LNCaP clone FGC (cell line): ENCODE results near the gene C1QBP.
A peak's percentile ranks its signal among the peaks of the same experiment; 100 is the strongest.

ENCODE experiments used
- DNase-seq: peaks from one replicate; pipeline ENCODE4 v3.0.0-alpha.2; 2011; ENCODE audit warnings: low read depth
- H3K4me3 ChIP-seq: 2 replicates; pipeline ENCODE4 v1.5.1; 2011; ENCODE audit warnings: mild to moderate bottlenecking, low read depth, low read length, control low read depth
- TF ChIP-seq, protein P1 (sequence below): IDR thresholded peaks from 2 replicates; pipeline ENCODE4 v1.5.1; 2012; ENCODE audit warnings: mild to moderate bottlenecking; ENCODE audit not compliant: control insufficient read depth, insufficient read depth; ENCODE audit errors: extremely low read depth

Gene C1QBP

DNA sequence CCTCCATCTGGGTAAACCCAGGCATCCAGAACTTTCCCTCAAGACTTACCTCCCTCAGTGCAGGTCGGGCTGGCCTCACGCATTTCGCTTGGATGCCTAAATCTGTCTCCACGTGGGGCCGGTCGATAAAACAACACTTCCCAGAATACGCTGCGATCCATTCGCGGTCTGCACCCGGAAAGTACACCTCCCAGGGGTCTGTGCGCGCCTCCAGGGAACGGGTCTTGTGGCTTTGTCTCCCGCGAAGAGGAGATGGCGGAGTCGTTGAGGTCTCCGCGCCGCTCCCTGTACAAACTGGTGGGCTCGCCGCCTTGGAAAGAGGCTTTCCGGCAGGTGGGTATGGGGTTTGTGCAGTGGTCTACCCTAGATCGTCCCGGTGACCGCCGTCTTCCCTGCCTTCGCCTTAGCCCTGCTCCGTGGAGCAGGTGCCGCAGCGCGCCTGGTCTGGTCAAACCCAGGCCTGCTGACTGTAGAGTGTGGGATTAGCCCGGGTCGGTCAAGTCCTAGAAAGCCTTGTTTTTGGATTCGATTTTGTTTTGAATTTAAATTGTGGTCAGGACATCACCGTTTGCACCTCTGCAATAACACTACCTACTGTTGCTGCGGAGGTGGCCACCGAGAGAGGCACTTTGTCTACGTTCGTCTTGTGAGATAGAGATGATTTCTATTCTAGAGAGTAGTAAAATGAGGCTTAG is 18.8 kb downstream of the C1QBP start, which contains the start of gene RPAIN:
RPAIN (plus strand) TSS at position 224 of the 695 bp plus-strand sequence; CDS start at position 253, 29 bp downstream.
- DNase-seq = no peak
- TF ChIP-seq, protein P1, sequence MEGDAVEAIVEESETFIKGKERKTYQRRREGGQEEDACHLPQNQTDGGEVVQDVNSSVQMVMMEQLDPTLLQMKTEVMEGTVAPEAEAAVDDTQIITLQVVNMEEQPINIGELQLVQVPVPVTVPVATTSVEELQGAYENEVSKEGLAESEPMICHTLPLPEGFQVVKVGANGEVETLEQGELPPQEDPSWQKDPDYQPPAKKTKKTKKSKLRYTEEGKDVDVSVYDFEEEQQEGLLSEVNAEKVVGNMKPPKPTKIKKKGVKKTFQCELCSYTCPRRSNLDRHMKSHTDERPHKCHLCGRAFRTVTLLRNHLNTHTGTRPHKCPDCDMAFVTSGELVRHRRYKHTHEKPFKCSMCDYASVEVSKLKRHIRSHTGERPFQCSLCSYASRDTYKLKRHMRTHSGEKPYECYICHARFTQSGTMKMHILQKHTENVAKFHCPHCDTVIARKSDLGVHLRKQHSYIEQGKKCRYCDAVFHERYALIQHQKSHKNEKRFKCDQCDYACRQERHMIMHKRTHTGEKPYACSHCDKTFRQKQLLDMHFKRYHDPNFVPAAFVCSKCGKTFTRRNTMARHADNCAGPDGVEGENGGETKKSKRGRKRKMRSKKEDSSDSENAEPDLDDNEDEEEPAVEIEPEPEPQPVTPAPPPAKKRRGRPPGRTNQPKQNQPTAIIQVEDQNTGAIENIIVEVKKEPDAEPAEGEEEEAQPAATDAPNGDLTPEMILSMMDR = no peak
- peak within 1 kb of the TSS; percentile 93 for H3K4me3 ChIP-seq

DNA sequence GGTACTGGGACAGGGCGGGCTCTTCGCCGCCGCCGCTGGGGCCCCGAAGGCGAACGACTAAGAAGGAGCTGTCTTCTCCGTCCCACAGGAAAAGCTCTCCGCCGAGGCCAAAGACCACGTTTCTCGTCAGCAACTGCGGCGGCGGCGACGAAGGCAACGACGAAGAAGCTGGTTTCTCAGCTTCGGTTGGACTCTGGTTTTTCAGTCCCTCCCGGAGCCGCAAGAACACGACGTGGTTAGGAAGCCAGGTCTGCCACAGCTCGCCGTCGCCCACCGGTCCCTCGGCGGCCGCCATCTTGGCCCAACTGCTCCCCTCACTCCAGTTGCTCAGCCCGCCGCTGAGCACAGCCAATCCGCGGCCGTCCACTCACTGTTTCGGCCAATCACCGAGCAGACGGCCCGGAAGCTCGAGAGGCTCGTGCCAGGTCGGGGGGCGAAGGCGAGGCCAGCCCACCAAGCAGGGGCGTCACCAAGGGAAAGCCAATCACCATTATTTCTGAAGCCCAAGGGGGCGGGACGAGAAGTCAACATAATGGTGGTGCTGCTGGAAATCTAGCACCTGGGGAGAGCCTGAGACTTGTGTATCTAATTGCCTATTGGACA is 19.5 kb downstream of the C1QBP start, which contains the start of gene NUP88:
NUP88 (minus strand) TSS at position 307 of the 603 bp plus-strand sequence; CDS start at position 295, 12 bp downstream.
- TF ChIP-seq, protein P1 = no peak
- DNase-seq = peak; percentile 95
- peak within 1 kb of the TSS; percentile 93 for H3K4me3 ChIP-seq

DNA sequence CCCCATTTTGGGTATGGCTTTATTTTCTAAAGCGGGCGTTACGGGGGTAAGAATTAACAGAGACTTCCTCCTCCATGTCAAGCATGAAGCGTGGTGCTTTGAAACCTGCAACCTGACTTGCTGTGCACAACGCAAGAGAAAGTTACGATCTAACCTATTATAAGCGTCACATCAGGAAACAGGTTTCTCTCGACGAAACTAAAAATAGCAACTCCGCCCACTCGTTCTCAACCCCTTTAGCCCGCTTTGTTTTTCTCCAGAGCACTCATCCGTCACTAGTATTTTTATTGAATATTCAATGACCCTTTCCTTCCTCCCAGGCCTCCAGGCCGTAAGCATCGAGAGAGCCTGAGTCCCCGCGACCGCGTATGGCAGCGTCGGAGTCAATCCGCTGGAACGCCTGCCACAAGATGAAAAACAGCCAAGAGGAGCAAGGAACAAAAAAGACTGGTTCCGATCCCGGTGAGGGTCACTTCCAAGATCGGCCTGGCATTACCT is 20.0 kb downstream of the C1QBP start:
- peak; percentile 50 for DNase-seq
- TF ChIP-seq, protein P1 = no peak
- H3K4me3 ChIP-seq = peak overlapping the region; percentile 93

DNA sequence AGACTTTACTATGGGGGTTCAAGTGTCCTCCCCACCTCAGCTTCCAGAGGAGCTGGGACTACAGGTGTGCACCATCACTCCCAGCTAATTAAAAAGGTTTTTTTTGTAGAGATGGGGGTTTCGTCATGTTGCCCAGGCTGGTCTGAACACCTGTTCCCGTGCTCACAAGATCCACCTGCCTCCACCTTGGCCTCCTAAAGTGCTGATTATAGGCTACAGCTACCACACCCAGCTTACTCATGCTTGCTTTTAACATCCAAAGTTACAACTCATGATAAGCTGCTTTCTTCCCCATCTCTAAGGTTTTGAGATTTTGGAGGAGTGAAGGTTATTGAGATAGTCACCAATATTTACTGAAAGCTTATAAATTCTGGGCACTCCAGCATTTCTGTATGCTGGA is 22.1 kb downstream of the C1QBP start:
- H3K4me3 ChIP-seq = no peak overlapping the region
- no peak for DNase-seq
- TF ChIP-seq, protein P1 = no peak

DNA sequence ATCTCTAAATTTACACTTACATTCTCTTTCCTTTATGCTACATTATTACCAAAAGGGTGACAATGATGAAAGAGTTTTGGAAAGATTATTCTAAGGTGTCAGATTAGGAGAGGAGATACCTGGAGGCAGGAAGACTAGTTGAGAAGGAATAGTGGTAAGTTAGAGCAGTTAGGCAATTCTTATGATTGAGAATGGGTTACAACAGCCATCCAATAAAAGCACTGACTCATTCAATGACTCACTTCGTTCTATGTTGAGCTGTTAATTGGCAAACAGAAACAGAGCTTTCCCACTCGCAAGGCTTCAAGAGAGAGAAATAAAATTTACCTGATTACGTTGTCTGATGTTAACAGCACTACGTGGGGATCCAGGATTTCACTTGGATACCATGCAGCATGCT is 25.3 kb downstream of the C1QBP start:
- TF ChIP-seq, protein P1 = no peak
- H3K4me3 ChIP-seq = no peak overlapping the region
- no peak for DNase-seq

DNA sequence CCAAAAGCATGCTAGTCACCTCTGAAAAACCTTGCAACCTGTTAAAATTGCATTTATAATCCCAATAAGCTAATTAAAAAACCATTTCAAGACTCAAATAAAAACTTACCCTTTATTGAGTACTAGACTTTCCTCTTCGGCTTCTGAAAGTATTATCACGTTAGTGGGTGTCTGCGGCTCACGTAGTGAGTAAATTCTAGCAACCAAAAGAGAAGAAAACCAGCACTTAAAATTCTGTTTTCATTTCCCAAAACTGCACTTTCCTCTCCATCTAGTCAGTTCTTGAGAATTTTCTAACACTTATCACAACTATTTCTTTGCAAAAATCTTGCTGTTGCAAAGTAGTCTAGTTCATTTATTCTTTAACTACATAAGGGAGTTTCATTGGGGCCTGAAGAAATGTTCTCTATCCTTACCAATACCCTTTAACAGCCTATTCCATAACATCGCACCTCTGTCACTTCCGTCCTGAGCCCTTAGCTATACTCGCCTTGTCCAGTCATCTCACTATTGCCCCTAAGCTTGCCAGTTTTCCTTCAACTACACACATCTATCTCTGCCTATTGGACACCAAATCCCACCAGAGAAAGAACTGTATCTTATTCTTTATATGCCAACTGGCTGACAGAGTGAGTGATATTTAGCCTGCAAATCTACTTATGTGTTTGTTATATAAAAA is 28.2 kb downstream of the C1QBP start:
- no peak overlapping the region for H3K4me3 ChIP-seq
- TF ChIP-seq, protein P1 = no peak
- DNase-seq = no peak
